Naive thymus-derived CD8-positive, alpha-beta T cell (primary cell): ENCODE measurements around the gene TRIM44. TPM values are rescaled to one million over a fixed set of nuclear protein-coding genes. Genes with fewer than 3 reads are reported as not detected.

ENCODE experiments used
- ATAC-seq, 2 donors: fragments of 150-1000 bp; cut with Tn5 transposase in 1 of 2; sonication (Bioruptor Pico), chemical (Tn5 transposase) in 1 of 2; 1 replicate in 1 of 2; 2 replicates in 1 of 2; pipeline ENCODE4 v1.10.0; 2021; ENCODE audit warnings: mild to moderate bottlenecking in 2 of 2, moderate library complexity in 2 of 2
- POLR2A ChIA-PET: fragments of 350-600 bp; sonication (Branson Sonifier 250); formaldehyde crosslinking; loops from one replicate; lab custom pipeline; 2021; ENCODE audit warnings: antibody characterized with exemption; lab: Charles Lee
- DNase-seq, 10 donors: peaks; one replicate each; pipeline versions ENCODE4 v3.0.0 to v3.0.0-alpha.2; 2020 to 2022
- H3K27ac Mint-ChIP-seq, 10 donors: one replicate each; pipeline ENCODE4 v1.8.0; 2020 to 2022; ENCODE audit warnings: mild to moderate bottlenecking in 10 of 10, mixed read lengths in 10 of 10, moderate library complexity in 4 of 10, inconsistent platforms in 1 of 10
- H3K27me3 Mint-ChIP-seq, 5 donors: one replicate each; pipeline ENCODE4 v1.8.0; 2021 to 2022; ENCODE audit warnings: mixed read lengths in 5 of 5
- H3K36me3 Mint-ChIP-seq, 3 donors: one replicate each; pipeline ENCODE4 v1.8.0; 2020 to 2022; ENCODE audit warnings: mixed read lengths in 3 of 3, mild to moderate bottlenecking in 2 of 3, inconsistent platforms in 1 of 3
- H3K4me1 Mint-ChIP-seq, 4 donors: one replicate each; pipeline ENCODE4 v1.8.0; 2021 to 2022; ENCODE audit warnings: mixed read lengths in 4 of 4
- H3K4me3 Mint-ChIP-seq, 10 donors: one replicate each; pipeline ENCODE4 v1.8.0; 2020 to 2022; ENCODE audit warnings: mild to moderate bottlenecking in 10 of 10, mixed read lengths in 10 of 10, moderate library complexity in 6 of 10, inconsistent platforms in 1 of 10
- H3K9me3 Mint-ChIP-seq, 9 donors: one replicate each; pipeline ENCODE4 v1.8.0; 2020 to 2022; ENCODE audit warnings: mixed read lengths in 9 of 9, mild to moderate bottlenecking in 3 of 9, inconsistent platforms in 1 of 9, moderate library complexity in 1 of 9
- polyA plus RNA-seq, 3 donors: library from polyadenylated mRNA; unstranded; fragments of 300-500 nt; fragmentation: Illumina TruSeq; gene quantifications; one replicate each; pipeline ENCODE4 v1.2.3, GENCODE V29; 2021
- total RNA-seq, 8 experiments: library from RNA in 2 of 8; stranded (reverse) in 2 of 8; gene quantifications; one replicate each; pipeline ENCODE4 v1.2.3 and lab custom pipeline; 2021 to 2026

The TRIM44 gene
- total and polyA plus RNA-seq, 5 experiments from 2014 or later, result 49.5 to 73.4 (median 59.4) TPM

- H3K4me1 Mint-ChIP-seq, result peaks cover 41 to 68% (median 46%) of the 10 kb centered on the region in 4 donors
- no peak for DNase-seq
- H3K4me3 Mint-ChIP-seq, result no peak overlapping the region
- peaks cover 4 to 46% (median 25%) of the 10 kb centered on the region in 3 donors for H3K36me3 Mint-ChIP-seq
- ATAC-seq, result no peak
- H3K27ac Mint-ChIP-seq, result no peak overlapping the region
- H3K9me3 Mint-ChIP-seq, result peaks cover 0 to 45% (median 25%) of the 10 kb centered on the region in 9 donors
- H3K27me3 Mint-ChIP-seq, result no peaks in the 10 kb centered on the region
- POLR2A ChIA-PET, result no interaction called here
Observed at GRCh38 chr11:35779409-35779808, 116.8 kb downstream of the TRIM44 start.

DNA sequence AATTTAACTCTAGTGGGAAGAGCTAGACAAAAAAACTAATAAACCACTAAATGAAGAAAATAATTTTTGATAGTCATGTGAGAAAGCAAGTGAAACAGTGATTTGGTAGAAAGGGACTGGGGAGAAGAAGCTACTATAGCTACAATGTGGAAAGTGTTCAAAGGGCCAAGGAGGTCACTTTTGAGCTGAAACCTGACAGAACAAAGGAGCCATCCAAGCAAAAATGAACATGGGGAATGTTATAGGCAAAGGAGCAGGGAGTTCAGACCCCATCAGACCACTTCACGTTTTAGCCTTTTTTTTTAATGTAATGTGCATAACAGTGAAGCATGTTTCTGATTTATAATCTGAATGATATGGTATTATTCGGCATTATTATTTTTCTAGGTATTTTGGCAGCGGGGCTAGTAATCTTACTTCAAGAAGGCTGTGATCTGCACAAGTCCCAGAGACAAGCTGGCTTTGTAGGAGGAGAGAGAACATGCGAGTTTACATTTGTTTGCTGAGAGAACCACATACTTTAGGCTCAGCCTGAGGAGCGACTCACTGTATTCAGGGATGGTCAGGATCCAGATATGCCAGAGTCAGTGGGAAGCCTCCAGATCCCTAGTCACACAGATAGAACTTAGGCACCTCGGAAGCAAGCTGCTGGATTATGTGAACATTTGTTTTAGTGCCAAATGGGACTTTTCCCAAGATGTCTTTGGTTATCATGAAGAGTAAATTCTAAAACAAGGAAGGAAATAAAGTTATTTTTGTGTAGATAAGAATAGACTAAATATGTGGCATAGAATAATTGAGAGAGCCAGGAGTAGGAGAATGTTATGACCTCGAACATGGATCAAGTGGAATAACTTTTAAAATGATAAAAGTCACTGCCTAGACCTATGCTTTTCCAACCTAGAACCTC lies 118.6 kb downstream of the TRIM44 start:
- H3K27me3 Mint-ChIP-seq, result no peaks in the 10 kb centered on the region
- ATAC-seq (no peak), DNase-seq (no peak)
- peak overlapping the region in 1 of 10 donors; percentile 15 for H3K4me3 Mint-ChIP-seq
- peak overlapping the region in 1 of 10 donors; percentile 15 for H3K27ac Mint-ChIP-seq
- peaks cover 44 to 81% (median 59%) of the 10 kb centered on the region in 4 donors for H3K4me1 Mint-ChIP-seq
- H3K9me3 Mint-ChIP-seq, result peaks cover 0 to 27% (median 16%) of the 10 kb centered on the region in 9 donors
- H3K36me3 Mint-ChIP-seq, result peaks cover 4 to 31% (median 22%) of the 10 kb centered on the region in 3 donors
- POLR2A ChIA-PET, result no interaction called here

GRCh38 chr11:35781861-35782470 lies 119.4 kb downstream of the TRIM44 start:
- peaks cover 44 to 82% (median 65%) of the 10 kb centered on the region in 4 donors for H3K4me1 Mint-ChIP-seq
- ATAC-seq (no peak), DNase-seq (no peak)
- H3K4me3 Mint-ChIP-seq, result no peak overlapping the region
- H3K36me3 Mint-ChIP-seq, result peaks cover 0 to 25% (median 19%) of the 10 kb centered on the region in 3 donors
- H3K9me3 Mint-ChIP-seq, result peaks cover 0 to 20% (median 10%) of the 10 kb centered on the region in 9 donors
- POLR2A ChIA-PET, result no interaction called here
- H3K27me3 Mint-ChIP-seq, result no peaks in the 10 kb centered on the region
- H3K27ac Mint-ChIP-seq, result no peak overlapping the region

- Mint-ChIP-seq H3K27me3 (no peaks in the 10 kb centered on the region), H3K36me3 (peaks cover 0 to 13% (median 9%) of the 10 kb centered on the region in 3 donors), H3K27ac (peak overlapping the region in 1 of 10 donors; percentile 23), H3K4me1 (peaks cover 49 to 87% (median 72%) of the 10 kb centered on the region in 4 donors), H3K4me3 (no peak overlapping the region), H3K9me3 (peaks cover 0 to 7% (median 4%) of the 10 kb centered on the region in 9 donors)
- POLR2A ChIA-PET, result no interaction called here
- DNase-seq (no peak), ATAC-seq (no peak)
Observed at GRCh38 chr11:35783809-35784208, 121.2 kb downstream of the TRIM44 start.

GRCh38 chr11:35784699-35785098 lies 122.1 kb downstream of the TRIM44 start:
- H3K27me3 Mint-ChIP-seq, result no peaks in the 10 kb centered on the region
- no peak for ATAC-seq
- H3K9me3 Mint-ChIP-seq, result peaks cover 0 to 2% (median 0%) of the 10 kb centered on the region in 9 donors
- peaks cover 0 to 8% (median under 1%) of the 10 kb centered on the region in 3 donors for H3K36me3 Mint-ChIP-seq
- H3K4me3 Mint-ChIP-seq, result peak overlapping the region in 1 of 10 donors; percentile 48
- DNase-seq, result no peak
- H3K4me1 Mint-ChIP-seq, result peaks cover 47 to 81% (median 72%) of the 10 kb centered on the region in 4 donors
- POLR2A ChIA-PET, result no interaction called here
- peak overlapping the region in 1 of 10 donors; percentile 23 for H3K27ac Mint-ChIP-seq

DNA sequence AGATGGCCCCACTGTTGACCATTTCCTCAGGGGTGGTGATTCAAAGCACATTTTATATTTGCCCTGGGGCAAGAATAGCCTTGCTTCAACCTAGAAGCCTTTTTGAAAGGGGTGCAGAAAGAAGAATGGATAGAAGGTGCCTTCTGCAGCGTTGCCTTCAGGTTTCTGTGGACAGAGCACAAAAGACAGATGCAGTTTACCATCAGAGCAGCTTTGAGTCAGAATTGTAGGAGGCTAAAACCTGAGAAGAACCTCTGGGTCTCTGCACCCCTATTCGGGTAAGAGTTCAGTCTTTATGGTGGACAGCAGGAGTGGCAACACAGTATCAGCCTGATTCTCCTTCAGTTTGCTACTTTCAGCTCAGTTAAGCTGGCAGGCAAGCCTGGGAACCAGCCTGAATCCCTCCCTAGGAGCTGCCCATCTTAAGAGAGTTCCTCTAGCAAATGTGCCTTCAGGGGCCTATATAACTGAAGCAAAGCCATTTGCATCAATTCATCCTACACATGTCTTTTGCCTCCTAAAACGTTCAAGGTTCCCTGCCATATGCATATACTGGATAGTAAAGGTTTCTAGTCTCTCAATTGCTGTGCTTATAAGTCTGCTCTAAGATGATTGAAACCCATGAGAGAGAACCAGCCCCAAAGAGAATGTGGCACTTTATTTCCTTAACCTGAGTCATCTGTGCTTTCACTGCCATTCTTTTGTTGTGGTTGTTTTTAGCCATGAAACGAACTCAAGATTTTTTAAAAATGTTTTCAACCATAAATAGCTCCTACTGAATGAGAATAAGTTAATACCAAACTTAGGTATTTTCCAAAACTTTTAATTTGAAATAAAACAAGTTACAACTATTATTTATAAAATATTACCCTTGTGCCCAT lies 123.0 kb downstream of the TRIM44 start:
- DNase-seq (peak in 1 of 10 donors; percentile 9), ATAC-seq (peak in 1 of 2 donors; percentile 60)
- Mint-ChIP-seq H3K27me3 (no peaks in the 10 kb centered on the region), H3K4me1 (peaks cover 47 to 81% (median 68%) of the 10 kb centered on the region in 4 donors), H3K27ac (peak overlapping the region in 1 of 10 donors; percentile 46), H3K9me3 (no peaks in the 10 kb centered on the region), H3K36me3 (peaks cover 0 to 7% (median 0%) of the 10 kb centered on the region in 3 donors), H3K4me3 (peak overlapping the region in 1 of 10 donors; percentile 7)
- POLR2A ChIA-PET, result no interaction called here

- no peak for DNase-seq
- peaks cover 0 to 6% (median 0%) of the 10 kb centered on the region in 3 donors for H3K36me3 Mint-ChIP-seq
- H3K9me3 Mint-ChIP-seq, result no peaks in the 10 kb centered on the region
- peak overlapping the region in 1 of 10 donors; percentile 17 for H3K27ac Mint-ChIP-seq
- POLR2A ChIA-PET, result no interaction called here
- H3K4me3 Mint-ChIP-seq, result no peak overlapping the region
- no peaks in the 10 kb centered on the region for H3K27me3 Mint-ChIP-seq
- no peak for ATAC-seq
- H3K4me1 Mint-ChIP-seq, result peaks cover 44 to 78% (median 61%) of the 10 kb centered on the region in 4 donors
Observed at GRCh38 chr11:35786188-35786587, 123.6 kb downstream of the TRIM44 start.

- no peak overlapping the region for H3K4me3 Mint-ChIP-seq
- POLR2A ChIA-PET, result no interaction called here
- peaks cover 47 to 78% (median 56%) of the 10 kb centered on the region in 4 donors for H3K4me1 Mint-ChIP-seq
- DNase-seq (no peak), ATAC-seq (no peak)
- H3K27me3 Mint-ChIP-seq, result no peaks in the 10 kb centered on the region
- no peaks in the 10 kb centered on the region for H3K9me3 Mint-ChIP-seq
- peak overlapping the region in 1 of 10 donors; percentile 41 for H3K27ac Mint-ChIP-seq
- H3K36me3 Mint-ChIP-seq, result peaks cover 0 to 8% (median 0%) of the 10 kb centered on the region in 3 donors
Observed at GRCh38 chr11:35787013-35787504, 124.5 kb downstream of the TRIM44 start.

GRCh38 chr11:35787626-35788025 lies 125.1 kb downstream of the TRIM44 start:
- H3K27ac Mint-ChIP-seq, result peak overlapping the region in 1 of 10 donors; percentile 55
- POLR2A ChIA-PET, result no interaction called here
- H3K36me3 Mint-ChIP-seq, result peaks cover 0 to 8% (median 0%) of the 10 kb centered on the region in 3 donors
- H3K4me3 Mint-ChIP-seq, result no peak overlapping the region
- no peak for DNase-seq
- H3K9me3 Mint-ChIP-seq, result no peaks in the 10 kb centered on the region
- ATAC-seq, result no peak
- no peaks in the 10 kb centered on the region for H3K27me3 Mint-ChIP-seq
- peaks cover 47 to 79% (median 51%) of the 10 kb centered on the region in 4 donors for H3K4me1 Mint-ChIP-seq

DNA sequence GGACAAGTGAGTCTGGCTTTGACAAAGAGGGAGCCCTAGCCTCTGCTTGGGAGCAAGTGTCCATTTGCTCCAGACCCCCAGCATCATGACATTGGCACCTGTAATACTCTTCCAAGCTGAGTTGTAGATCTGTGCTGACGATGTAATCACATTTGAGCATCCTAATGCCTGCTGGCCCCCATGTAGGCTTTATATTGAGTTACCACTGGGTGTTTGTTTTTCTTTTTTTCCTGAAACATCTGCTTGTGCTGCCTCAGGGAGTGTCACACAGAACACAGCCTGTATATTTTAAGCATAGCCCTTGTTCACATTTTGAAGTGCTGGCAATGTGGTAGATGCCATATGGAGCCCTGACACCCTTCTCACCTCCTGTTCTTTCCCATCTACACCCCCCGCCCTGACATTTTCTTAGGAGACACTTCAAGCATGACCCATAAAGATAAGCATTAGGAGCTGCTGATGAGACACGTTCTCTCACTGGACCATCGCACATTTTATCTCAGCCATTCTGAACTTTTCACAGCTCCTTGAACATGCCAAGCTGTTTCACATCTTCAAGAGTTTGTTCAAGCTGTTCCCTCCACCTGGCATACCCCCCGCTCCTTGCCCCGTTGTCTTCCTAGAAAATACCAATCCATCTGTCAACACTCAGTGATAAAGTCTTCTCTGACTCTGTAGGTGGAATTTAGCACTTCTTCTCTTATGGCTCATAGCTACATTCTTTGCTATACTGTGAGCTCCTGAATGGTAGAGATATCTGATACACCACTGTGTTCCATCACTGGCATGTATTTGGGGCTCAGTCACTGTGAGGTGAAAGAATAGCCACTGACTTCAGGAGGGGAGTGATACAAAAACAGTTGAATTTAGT lies 128.7 kb downstream of the TRIM44 start:
- no peak overlapping the region for H3K4me3 Mint-ChIP-seq
- ATAC-seq (no peak), DNase-seq (no peak)
- H3K9me3 Mint-ChIP-seq, result no peaks in the 10 kb centered on the region
- peak overlapping the region in 1 of 10 donors; percentile 3 for H3K27ac Mint-ChIP-seq
- no peaks in the 10 kb centered on the region for H3K27me3 Mint-ChIP-seq
- POLR2A ChIA-PET, result no interaction called here
- peaks cover 0 to 20% (median 4%) of the 10 kb centered on the region in 3 donors for H3K36me3 Mint-ChIP-seq
- H3K4me1 Mint-ChIP-seq, result peaks cover 19 to 65% (median 29%) of the 10 kb centered on the region in 4 donors
